ENCODE results near the gene FMNL2.

Gene FMNL2

DNA sequence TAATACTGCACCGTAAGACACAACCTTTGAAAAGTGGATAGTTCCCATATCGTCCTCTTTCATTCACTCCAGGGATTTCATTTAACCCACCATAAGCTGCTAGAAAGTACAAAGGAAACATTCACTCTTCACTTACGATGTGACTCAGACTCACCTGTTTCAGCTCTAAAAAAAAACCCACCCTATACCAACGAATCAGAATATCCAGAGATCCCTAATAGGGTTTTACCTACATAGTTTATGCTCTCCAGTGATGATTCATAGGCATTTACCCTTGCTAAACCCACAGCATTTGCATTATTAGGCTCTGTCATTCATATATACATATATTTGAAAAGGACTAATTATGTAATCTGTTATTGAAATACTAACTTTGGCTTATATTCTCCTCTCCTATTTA lies 322.1 kb downstream of the FMNL2 start:
- H3K27me3 ChIP-seq (ENCODE audit: control insufficient read depth in 1 of 2, insufficient read depth in 1 of 2, low read length in 2 of 2), result no peaks in the 10 kb centered on the region
- H2BK15ac ChIP-seq (ENCODE audit: low read depth, poor library complexity, severe bottlenecking), result no peak overlapping the region
- no peak overlapping the region for H4K8ac ChIP-seq (ENCODE audit: low read length)
- H3K9me3 ChIP-seq (ENCODE audit: control insufficient read depth, low read length), result no peaks in the 10 kb centered on the region
- no peak overlapping the region for H3K18ac ChIP-seq (ENCODE audit: low read depth in 1 of 2, low read length in 2 of 2)
- H2AK5ac ChIP-seq (ENCODE audit: low read length, severe bottlenecking), result no peak overlapping the region
- H3K4me3 ChIP-seq (ENCODE audit: insufficient read depth in 1 of 2, low read depth in 1 of 2, low read length in 2 of 2), result no peak overlapping the region
- WGBS, result 85% methylated on average over 4 of the region's 4 CpGs
- H2AFZ ChIP-seq (ENCODE audit: low read depth, low read length), result no peak overlapping the region
- H3K79me1 ChIP-seq (replicated peaks; ENCODE audit: low read length, poor library complexity, severe bottlenecking), result peaks cover 4% of the 10 kb centered on the region
- no peak overlapping the region for H2BK5ac ChIP-seq (ENCODE audit: low read depth, low read length, poor library complexity, severe bottlenecking)
- H3K4me2 ChIP-seq (ENCODE audit: low read length, poor library complexity, severe bottlenecking), result no peak overlapping the region
- DNase-seq, result no peak
- H2BK120ac ChIP-seq (ENCODE audit: low read depth, low read length), result no peak overlapping the region
- H3K4ac ChIP-seq (ENCODE audit: low read depth in 1 of 2, low read length in 2 of 2), result no peak overlapping the region
- H3K36me3 ChIP-seq (ENCODE audit: control insufficient read depth in 1 of 2, insufficient read depth in 2 of 2, low read depth in 1 of 2, low read length in 2 of 2), result peaks cover 14 to 90% of the 10 kb centered on the region in 2 experiments
- H4K91ac ChIP-seq (ENCODE audit: low read length), result no peak overlapping the region
- H3K27ac ChIP-seq (ENCODE audit: low read length, poor library complexity, severe bottlenecking), result no peak overlapping the region
- no peak overlapping the region for H3K23ac ChIP-seq (ENCODE audit: low read length in 2 of 2)
- no peaks in the 10 kb centered on the region for H3K4me1 ChIP-seq (ENCODE audit: control insufficient read depth, insufficient read depth, low read depth, low read length)
- H3K14ac ChIP-seq (ENCODE audit: low read length in 2 of 2), result no peak overlapping the region
- no peak overlapping the region for H2BK12ac ChIP-seq (ENCODE audit: low read length in 2 of 2)
- no peak overlapping the region for H3K9ac ChIP-seq (ENCODE audit: low read length)

DNA sequence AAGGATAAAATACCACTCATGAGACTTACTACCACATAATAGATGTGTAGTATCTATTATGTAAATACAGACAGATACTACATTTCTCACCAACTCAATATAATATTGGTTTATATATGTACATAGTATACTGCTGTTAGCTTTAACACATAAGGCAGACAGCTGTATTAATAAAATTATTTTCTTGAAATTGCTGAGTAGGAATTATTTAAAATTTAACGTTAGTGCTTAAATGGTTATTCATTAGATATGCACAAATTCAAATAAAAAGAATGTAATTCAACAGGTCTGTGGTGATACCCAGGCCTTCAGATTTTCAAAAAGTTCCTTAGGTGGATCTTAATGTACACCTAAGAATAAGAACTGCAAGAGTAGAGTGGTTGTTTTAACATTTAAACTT lies 323.2 kb downstream of the FMNL2 start:
- Histone ChIP-seq H3K4me1 (ENCODE audit: control insufficient read depth, insufficient read depth, low read depth, low read length) (no peaks in the 10 kb centered on the region), H4K8ac (ENCODE audit: low read length) (no peak overlapping the region), H3K4ac (ENCODE audit: low read depth in 1 of 2, low read length in 2 of 2) (no peak overlapping the region), H4K91ac (ENCODE audit: low read length) (no peak overlapping the region), H3K14ac (ENCODE audit: low read length in 2 of 2) (no peak overlapping the region), H3K9me3 (ENCODE audit: control insufficient read depth, low read length) (no peaks in the 10 kb centered on the region), H3K4me3 (ENCODE audit: insufficient read depth in 1 of 2, low read depth in 1 of 2, low read length in 2 of 2) (no peak overlapping the region), H3K27ac (ENCODE audit: low read length, poor library complexity, severe bottlenecking) (no peak overlapping the region), H3K4me2 (ENCODE audit: low read length, poor library complexity, severe bottlenecking) (no peak overlapping the region), H2BK120ac (ENCODE audit: low read depth, low read length) (no peak overlapping the region), H3K23ac (ENCODE audit: low read length in 2 of 2) (no peak overlapping the region), H3K27me3 (ENCODE audit: control insufficient read depth in 1 of 2, insufficient read depth in 1 of 2, low read length in 2 of 2) (no peaks in the 10 kb centered on the region), H3K79me1 (replicated peaks; ENCODE audit: low read length, poor library complexity, severe bottlenecking) (peaks cover 4% of the 10 kb centered on the region), H2BK12ac (ENCODE audit: low read length in 2 of 2) (no peak overlapping the region), H2BK15ac (ENCODE audit: low read depth, poor library complexity, severe bottlenecking) (no peak overlapping the region), H2AK5ac (ENCODE audit: low read length, severe bottlenecking) (no peak overlapping the region), H2AFZ (ENCODE audit: low read depth, low read length) (no peak overlapping the region), H3K36me3 (ENCODE audit: control insufficient read depth in 1 of 2, insufficient read depth in 2 of 2, low read depth in 1 of 2, low read length in 2 of 2) (peaks cover 14 to 91% of the 10 kb centered on the region in 2 experiments), H3K9ac (ENCODE audit: low read length) (no peak overlapping the region), H3K18ac (ENCODE audit: low read depth in 1 of 2, low read length in 2 of 2) (no peak overlapping the region), H2BK5ac (ENCODE audit: low read depth, low read length, poor library complexity, severe bottlenecking) (no peak overlapping the region)
- DNase-seq, result no peak
- no CpG with 5 or more reads among the region's 1 CpG for WGBS

GRCh38 chr2:152661076-152661475 lies 326.1 kb downstream of the FMNL2 start:
- no peak overlapping the region for H3K4me3 ChIP-seq (ENCODE audit: insufficient read depth in 1 of 2, low read depth in 1 of 2, low read length in 2 of 2)
- no peak overlapping the region for H3K14ac ChIP-seq (ENCODE audit: low read length in 2 of 2)
- H2BK15ac ChIP-seq (ENCODE audit: low read depth, poor library complexity, severe bottlenecking), result no peak overlapping the region
- H3K4me2 ChIP-seq (ENCODE audit: low read length, poor library complexity, severe bottlenecking), result no peak overlapping the region
- H3K27me3 ChIP-seq (ENCODE audit: control insufficient read depth in 1 of 2, insufficient read depth in 1 of 2, low read length in 2 of 2), result no peaks in the 10 kb centered on the region
- peaks cover 18 to 93% of the 10 kb centered on the region in 2 experiments for H3K36me3 ChIP-seq (ENCODE audit: control insufficient read depth in 1 of 2, insufficient read depth in 2 of 2, low read depth in 1 of 2, low read length in 2 of 2)
- no peak overlapping the region for H4K91ac ChIP-seq (ENCODE audit: low read length)
- no peak overlapping the region for H3K23ac ChIP-seq (ENCODE audit: low read length in 2 of 2)
- no peaks in the 10 kb centered on the region for H3K4me1 ChIP-seq (ENCODE audit: control insufficient read depth, insufficient read depth, low read depth, low read length)
- no peak overlapping the region for H4K8ac ChIP-seq (ENCODE audit: low read length)
- no peak overlapping the region for H3K9ac ChIP-seq (ENCODE audit: low read length)
- no peak overlapping the region for H2AFZ ChIP-seq (ENCODE audit: low read depth, low read length)
- no peak overlapping the region for H3K4ac ChIP-seq (ENCODE audit: low read depth in 1 of 2, low read length in 2 of 2)
- H3K18ac ChIP-seq (ENCODE audit: low read depth in 1 of 2, low read length in 2 of 2), result no peak overlapping the region
- no peak for DNase-seq
- H2BK5ac ChIP-seq (ENCODE audit: low read depth, low read length, poor library complexity, severe bottlenecking), result no peak overlapping the region
- H3K9me3 ChIP-seq (ENCODE audit: control insufficient read depth, low read length), result no peaks in the 10 kb centered on the region
- no peak overlapping the region for H2BK12ac ChIP-seq (ENCODE audit: low read length in 2 of 2)
- no peak overlapping the region for H2AK5ac ChIP-seq (ENCODE audit: low read length, severe bottlenecking)
- peaks cover 7% of the 10 kb centered on the region for H3K79me1 ChIP-seq (replicated peaks; ENCODE audit: low read length, poor library complexity, severe bottlenecking)
- H3K27ac ChIP-seq (ENCODE audit: low read length, poor library complexity, severe bottlenecking), result no peak overlapping the region
- WGBS, result 96% methylated on average over 2 of the region's 4 CpGs
- no peak overlapping the region for H2BK120ac ChIP-seq (ENCODE audit: low read depth, low read length)

DNA sequence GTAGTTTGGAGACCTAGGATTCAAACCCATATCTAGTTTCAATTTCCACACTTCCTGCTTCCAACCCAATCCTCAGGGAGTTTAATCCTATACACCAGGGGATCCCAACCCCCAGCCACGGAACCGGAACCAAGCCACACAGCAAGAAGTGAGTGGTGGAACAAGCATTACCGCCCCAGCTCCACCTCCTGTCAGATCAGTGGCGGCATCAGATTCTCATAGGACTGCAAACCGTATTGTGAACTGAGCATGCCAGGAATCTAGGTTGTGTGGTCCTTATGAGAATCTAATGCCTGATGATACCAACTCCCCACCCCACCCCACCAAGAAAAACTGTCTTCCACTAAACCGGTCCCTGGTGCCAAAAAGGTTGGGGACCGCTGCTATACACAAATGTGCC lies 329.8 kb downstream of the FMNL2 start:
- no peak overlapping the region for H3K27ac ChIP-seq (ENCODE audit: low read length, poor library complexity, severe bottlenecking)
- H3K27me3 ChIP-seq (ENCODE audit: control insufficient read depth in 1 of 2, insufficient read depth in 1 of 2, low read length in 2 of 2), result no peaks in the 10 kb centered on the region
- H3K18ac ChIP-seq (ENCODE audit: low read depth in 1 of 2, low read length in 2 of 2), result no peak overlapping the region
- no peak overlapping the region for H3K23ac ChIP-seq (ENCODE audit: low read length in 2 of 2)
- H2BK120ac ChIP-seq (ENCODE audit: low read depth, low read length), result no peak overlapping the region
- no peak overlapping the region for H4K8ac ChIP-seq (ENCODE audit: low read length)
- no peak overlapping the region for H2BK5ac ChIP-seq (ENCODE audit: low read depth, low read length, poor library complexity, severe bottlenecking)
- no peaks in the 10 kb centered on the region for H3K4me1 ChIP-seq (ENCODE audit: control insufficient read depth, insufficient read depth, low read depth, low read length)
- no peak overlapping the region for H3K4ac ChIP-seq (ENCODE audit: low read depth in 1 of 2, low read length in 2 of 2)
- no peak overlapping the region for H3K9ac ChIP-seq (ENCODE audit: low read length)
- H3K36me3 ChIP-seq (ENCODE audit: control insufficient read depth in 1 of 2, insufficient read depth in 2 of 2, low read depth in 1 of 2, low read length in 2 of 2), result peaks cover 17 to 96% of the 10 kb centered on the region in 2 experiments
- no peak overlapping the region for H4K91ac ChIP-seq (ENCODE audit: low read length)
- H3K79me1 ChIP-seq (replicated peaks; ENCODE audit: low read length, poor library complexity, severe bottlenecking), result peaks cover 12% of the 10 kb centered on the region
- no peak overlapping the region for H2AFZ ChIP-seq (ENCODE audit: low read depth, low read length)
- no peak overlapping the region for H3K4me2 ChIP-seq (ENCODE audit: low read length, poor library complexity, severe bottlenecking)
- H3K9me3 ChIP-seq (ENCODE audit: control insufficient read depth, low read length), result no peaks in the 10 kb centered on the region
- no peak overlapping the region for H3K14ac ChIP-seq (ENCODE audit: low read length in 2 of 2)
- no peak overlapping the region for H2BK12ac ChIP-seq (ENCODE audit: low read length in 2 of 2)
- no peak overlapping the region for H3K4me3 ChIP-seq (ENCODE audit: insufficient read depth in 1 of 2, low read depth in 1 of 2, low read length in 2 of 2)
- 98% methylated on average over 7 of the region's 7 CpGs for WGBS
- no peak overlapping the region for H2AK5ac ChIP-seq (ENCODE audit: low read length, severe bottlenecking)
- H2BK15ac ChIP-seq (ENCODE audit: low read depth, poor library complexity, severe bottlenecking), result no peak overlapping the region
- DNase-seq, result no peak

Measured in mesenchymal stem cell (in vitro differentiated cells and primary cell).